ENCODE results near the gene KCNH6. TPM values are rescaled to one million over a fixed set of nuclear protein-coding genes. Genes with fewer than 3 reads are reported as not detected.

The KCNH6 gene
- polyA plus RNA-seq, 5 donors: 0.59 to 1.4 (median 1.0) TPM

DNA sequence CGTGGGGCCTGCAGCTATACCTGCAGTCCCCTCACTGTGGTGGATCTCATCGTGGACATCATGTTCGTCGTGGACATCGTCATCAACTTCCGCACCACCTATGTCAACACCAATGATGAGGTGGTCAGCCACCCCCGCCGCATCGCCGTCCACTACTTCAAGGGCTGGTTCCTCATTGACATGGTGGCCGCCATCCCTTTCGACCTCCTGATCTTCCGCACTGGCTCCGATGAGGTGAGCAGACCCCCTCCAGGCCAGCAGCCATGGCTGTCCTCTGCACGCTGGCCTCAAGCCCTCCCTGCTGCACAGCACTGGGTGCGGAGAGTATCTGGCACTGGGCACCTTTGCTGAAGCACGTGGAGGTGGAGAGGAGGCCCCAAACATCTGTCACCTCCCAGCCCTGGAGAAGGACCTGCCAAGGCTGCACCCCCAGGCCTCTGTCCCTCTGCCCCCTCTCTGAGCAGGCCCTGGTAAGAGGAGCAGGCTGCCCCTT lies 11.0 kb downstream of the KCNH6 start:
- no peak for DNase-seq

DNA sequence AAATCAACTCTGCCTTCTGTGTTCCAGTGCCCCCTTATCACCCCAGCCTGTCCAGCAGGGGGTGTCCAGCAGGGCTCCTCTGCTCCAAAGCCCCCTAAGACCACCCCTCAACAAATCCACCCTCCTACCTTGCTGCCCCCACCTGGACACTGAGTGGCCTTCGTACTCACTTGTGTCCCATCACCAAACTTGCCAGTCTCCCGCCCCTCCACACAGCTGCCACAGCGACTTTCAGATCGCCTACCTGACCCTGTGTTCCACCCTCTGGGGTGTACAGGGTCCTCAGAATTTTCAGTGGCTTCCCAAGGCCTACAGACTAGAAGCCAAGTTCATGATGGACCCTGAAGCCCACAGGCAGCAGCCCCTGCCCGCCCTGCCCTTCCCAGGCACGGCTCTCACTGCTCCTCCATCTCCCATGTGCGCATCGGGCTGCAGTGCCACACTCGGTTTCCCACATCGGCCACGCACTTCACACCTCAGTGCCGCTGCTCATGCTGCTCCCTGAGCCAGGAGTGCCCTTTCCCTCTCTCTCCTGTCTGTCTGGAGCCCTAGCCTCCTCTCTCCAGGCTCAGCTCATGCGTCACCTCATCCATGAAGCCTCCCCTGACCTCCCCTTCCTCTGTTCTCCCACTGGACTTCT lies 11.8 kb downstream of the KCNH6 start:
- no peak for DNase-seq

DNA sequence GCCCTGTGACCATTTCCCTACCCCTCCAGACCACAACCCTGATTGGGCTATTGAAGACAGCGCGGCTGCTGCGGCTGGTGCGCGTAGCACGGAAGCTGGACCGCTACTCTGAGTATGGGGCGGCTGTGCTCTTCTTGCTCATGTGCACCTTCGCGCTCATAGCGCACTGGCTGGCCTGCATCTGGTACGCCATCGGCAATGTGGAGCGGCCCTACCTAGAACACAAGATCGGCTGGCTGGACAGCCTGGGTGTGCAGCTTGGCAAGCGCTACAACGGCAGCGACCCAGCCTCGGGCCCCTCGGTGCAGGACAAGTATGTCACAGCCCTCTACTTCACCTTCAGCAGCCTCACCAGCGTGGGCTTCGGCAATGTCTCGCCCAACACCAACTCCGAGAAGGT lies 12.5 kb downstream of the KCNH6 start:
- no peak for DNase-seq

DNA sequence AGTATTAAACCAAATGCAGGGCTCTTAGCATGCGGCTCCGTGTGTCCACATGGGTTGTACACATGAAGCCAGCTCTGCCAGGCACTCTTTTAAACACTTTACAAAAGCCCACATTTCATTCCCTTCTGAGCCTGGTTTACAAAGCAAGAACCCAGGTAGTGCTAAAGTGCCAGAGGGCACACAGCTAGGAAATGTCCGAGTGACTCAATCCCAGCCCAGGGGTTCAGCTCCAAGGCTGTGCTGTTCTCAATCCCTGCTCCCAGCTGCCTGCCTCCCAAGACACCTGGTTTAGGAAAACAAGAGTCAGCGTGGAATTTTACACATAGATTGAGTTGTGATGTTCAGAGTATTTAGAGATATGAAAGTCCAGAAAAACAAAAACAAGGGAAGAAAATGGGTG lies 13.8 kb downstream of the KCNH6 start:
- DNase-seq: no peak

DNA sequence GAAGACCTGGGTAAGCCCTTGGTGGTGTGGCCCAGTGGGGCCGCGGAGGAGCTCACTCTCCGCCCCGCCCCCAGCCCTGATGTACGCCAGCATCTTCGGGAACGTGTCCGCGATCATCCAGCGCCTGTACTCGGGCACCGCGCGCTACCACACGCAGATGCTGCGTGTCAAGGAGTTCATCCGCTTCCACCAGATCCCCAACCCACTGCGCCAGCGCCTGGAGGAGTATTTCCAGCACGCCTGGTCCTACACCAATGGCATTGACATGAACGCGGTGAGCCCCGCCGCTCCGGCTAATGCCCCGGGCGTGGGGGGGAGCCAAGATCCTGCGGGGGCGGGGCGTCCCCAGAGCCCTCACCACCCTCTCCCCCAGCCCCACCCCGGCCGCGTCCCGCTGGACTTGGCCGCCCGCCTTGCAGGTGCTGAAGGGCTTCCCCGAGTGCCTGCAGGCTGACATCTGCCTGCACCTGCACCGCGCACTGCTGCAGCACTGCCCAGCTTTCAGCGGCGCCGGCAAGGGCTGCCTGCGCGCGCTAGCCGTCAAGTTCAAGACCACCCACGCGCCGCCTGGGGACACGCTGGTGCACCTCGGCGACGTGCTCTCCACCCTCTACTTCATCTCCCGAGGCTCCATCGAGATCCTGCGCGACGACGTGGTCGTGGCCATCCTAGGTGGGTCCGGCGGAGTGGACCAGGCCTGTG lies 15.0 kb downstream of the KCNH6 start:
- DNase-seq: no peak

DNA sequence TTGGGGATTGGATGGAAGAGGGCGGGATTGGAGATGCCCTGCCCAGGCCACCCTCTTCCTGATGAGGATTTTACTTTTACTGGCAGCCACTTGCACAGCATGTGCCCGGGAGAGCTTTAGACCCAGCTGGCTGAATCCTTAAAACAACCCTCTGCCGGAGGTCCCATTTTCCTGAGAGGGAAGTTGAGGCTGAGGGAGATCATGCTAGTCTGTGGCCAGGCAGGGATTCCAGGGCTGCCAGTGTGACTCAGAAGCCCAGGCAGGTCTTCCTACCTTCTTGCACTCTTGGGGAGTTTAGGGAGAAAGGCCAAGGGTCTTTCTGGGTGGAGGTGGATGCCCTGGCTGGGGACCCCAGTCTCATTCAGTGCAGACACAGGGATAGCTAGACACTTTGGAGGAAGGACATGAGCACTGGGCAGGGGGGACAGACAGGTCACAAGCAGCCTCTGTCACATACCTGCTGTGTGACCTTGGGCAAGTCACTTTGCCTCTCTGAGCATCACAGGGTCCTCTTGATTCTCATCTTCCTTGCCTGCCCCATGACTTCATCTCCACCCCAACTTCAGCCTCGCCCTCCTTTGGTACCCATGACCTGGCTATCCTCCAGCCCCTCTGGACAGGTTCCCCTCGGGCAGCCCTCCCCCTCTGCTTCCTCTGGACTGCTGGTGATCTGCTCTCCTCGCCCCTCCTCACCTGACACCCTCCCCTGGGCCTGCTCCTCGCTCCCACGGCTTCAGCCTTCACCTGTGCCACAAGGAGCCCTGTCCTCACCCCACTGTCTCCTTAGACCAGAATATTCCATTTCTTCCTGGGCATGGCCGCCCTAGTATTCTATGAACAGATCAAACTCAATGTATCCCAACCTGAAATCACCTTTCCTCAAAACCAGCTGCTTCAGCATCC lies 15.8 kb downstream of the KCNH6 start:
- no peak for DNase-seq

DNA sequence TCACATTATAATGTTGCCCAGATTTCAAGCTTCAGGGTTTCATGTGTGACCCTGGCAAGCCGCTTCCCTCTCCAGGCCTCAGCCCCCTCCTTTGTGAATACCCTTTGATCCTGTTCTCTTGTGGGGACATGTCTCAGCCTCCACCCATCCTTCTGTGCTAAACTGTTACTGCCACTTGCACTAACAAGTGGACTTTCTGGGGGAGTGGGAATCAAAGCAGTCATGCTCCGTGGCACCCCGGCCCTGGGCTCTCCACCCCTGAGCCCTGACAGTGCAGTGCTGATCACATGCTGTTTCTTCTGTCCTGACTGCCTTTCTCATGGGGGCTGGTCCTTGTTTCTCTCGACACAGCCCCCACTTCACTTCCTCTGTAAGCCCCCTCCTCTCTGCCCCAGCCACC lies 17.4 kb downstream of the KCNH6 start:
- DNase-seq: no peak

DNA sequence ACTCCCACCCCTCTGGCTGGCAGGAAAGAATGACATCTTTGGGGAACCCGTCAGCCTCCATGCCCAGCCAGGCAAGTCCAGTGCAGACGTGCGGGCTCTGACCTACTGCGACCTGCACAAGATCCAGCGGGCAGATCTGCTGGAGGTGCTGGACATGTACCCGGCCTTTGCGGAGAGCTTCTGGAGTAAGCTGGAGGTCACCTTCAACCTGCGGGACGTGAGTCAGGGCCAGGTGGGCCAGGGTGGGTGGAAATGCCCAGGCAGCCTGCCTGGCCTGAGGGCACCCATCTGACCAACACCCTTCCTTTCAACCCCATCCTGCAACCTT lies 19.0 kb downstream of the KCNH6 start:
- no peak for DNase-seq

DNA sequence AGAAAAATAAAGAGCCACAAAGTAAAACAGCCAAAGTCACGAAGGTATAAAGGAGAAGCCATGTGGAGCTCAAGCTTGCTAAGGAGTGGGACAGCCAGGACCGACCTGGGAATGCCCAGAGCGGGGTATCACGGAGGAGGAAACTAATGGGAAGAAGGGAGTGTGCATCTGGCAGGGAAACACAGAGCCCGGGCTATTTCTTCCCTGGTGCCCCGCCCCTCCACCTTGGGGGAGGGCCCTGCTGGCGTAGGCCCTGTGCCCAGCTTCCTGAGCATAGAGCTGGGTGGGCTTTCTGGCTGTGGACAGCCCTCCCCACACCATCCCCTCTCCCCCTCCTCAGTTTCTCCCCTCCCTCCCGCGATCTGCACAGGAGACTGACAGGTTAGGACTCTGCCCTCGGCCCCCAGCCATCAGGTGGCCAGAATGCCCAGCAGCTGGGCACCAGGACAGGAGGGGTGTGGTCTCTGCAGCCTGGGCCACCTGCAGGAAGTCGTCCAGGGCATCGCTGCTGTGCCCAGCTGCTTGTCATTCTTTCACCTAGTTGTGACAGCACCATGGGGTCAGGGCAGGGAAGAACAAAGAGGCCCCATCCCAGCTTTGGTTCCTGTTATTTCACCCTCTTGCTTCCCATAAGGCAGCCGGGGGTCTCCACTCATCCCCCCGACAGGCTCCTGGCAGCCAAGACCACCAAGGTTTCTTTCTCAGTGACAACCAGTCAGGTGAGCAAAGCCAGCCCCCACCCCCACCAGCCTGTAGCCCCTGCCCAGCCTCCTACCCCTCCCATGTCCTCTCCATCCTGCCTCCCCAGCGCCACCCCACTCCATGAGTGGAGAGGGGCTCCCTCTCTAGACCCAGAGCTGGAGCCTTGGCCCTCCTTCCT lies 20.0 kb downstream of the KCNH6 start:
- no peak for DNase-seq

DNA sequence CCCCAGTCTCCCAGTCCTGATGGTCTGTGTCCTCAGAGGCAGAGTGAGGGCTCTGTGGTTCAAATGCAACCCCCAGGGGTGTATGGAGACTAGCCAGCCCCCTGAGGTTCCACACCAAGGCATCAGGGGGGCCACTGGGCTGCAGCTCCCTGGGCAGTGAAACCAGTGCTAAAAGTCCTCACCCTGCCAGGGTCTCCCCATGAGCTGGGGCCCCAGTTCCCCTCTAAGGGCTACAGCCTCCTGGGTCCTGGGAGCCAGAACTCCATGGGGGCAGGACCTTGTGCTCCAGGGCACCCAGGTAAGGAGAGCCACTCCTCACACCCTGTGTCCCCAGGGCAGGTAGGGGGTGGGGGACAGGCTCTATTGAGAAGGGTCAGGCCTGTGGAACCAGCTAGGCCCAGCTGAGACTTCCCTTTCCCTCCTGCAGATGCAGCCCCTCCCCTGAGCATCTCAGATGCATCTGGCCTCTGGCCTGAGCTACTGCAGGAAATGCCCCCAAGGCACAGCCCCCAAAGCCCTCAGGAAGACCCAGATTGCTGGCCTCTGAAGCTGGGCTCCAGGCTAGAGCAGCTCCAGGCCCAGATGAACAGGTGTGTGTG lies 20.8 kb downstream of the KCNH6 start:
- DNase-seq: no peak

DNA sequence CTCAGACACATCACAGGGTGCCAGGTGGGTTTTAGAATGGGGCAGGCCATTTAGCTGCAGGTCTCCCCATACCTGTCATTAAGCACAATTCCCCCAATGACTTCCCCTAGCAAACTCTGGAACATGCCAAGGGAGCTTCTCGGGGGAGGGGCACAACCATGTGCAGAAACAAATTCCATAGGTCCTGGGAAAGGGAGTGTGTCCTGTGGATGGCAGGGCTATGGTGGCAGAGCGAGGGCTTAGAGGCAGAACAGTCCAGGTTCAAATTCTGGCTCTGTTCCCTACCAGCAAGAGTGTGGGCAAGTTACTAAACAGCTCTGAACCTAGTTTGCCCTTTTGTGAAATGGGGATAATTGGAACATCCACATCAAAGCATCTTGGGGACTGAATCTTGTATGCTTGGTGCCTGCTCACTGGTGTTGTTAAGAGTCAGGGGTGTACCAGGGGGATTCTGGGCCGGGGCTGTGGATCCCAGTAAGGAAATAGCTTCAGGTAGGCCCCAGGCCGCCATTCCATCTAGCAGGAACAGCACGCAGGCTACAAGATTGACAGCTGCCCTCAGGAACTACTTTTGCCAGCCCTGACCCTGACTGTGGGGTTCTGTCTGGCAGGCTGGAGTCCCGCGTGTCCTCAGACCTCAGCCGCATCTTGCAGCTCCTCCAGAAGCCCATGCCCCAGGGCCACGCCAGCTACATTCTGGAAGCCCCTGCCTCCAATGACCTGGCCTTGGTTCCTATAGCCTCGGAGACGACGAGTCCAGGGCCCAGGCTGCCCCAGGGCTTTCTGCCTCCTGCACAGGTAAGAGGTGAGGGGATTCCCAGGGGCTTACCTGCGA lies 21.5 kb downstream of the KCNH6 start:
- DNase-seq: no peak

DNA sequence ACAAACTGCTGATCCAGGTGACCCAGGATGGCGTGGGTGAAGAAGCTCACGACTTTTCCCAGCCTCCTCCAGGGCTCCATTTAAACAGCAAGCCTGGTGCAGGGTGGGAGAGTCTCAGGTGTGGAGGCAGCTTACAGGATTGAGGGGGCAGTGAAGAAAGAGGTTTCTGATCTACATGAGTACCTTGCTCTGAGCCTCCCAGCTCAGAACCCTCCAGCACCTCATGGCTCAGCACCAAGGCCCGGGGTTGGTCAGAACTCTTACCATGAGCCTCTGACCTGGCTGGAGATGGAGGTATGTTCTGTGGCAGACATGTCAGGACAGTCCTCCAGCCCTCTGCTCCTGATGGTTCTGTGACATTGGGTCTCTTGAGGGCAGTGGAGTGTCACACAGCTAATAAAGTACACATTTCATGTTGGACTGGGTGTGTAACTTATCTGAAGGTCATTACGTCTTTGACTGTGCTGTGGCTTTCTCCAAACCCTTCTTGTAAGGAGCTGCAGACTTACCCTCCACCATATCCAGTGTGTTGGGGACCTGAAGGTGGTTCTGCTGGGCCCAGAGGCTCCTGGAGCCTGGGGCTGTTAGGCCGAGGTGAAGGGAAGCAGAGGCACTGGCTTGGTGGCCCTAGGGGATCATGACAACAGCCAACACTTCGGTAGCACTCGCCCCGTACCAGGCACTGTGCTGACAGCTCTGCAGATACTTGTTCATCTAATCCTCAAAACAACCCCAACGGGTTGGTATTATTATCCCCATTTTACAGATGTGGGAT lies 23.3 kb downstream of the KCNH6 start:
- no peak for DNase-seq

DNA sequence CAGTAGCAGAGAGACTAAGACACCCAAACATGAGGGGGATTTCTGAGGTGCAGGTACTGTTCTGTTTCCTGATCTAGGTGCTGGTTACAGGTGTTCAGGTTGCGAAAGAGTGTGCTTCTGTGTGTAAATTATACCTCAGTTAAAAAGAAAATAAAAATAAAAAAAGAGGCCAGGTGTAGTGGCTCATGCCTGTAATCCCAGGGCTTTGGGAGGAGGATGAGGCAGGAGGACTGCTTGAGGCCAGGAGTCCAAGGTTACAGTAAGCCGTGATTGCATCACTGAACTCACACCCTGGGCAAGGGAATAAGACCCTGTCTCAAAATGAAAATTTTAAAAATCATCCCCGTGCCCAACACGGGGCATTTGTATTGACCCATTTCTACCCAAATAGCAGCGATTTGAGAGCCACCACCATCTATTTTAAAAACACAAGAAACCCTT lies 23.9 kb downstream of the KCNH6 start:
- no peak for DNase-seq

DNA sequence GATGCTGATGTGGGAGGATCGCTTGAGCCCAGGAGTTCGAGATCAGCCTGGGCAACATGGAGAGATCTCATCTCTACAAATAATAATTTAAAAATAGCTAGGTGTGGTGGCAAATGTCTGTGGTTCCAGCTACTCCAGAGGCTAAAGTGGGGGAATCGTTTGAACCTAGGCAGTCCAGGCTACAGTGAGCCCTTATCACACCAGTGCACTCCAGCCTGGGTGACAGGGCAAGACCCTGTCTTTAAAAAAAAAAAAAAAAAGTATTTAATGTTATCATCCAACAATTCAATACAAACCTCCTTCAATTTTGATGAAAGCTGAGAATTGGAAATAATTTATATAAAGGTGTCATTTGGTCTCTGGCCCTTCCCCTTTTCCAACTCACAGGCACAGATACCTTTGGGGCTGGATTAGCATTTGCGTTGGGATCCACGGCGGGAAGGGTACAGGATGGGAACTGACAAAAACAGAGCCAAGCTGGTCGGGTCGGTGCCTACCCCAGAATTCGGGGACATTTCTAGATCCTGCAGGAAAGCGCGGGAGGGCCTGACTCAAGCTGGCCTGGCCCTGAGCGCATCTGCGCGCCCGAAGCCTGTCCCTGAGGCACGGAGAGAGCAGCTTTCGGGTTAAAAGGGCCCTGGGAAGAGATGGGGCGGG lies 26.3 kb downstream of the KCNH6 start:
- no peak for DNase-seq

DNA sequence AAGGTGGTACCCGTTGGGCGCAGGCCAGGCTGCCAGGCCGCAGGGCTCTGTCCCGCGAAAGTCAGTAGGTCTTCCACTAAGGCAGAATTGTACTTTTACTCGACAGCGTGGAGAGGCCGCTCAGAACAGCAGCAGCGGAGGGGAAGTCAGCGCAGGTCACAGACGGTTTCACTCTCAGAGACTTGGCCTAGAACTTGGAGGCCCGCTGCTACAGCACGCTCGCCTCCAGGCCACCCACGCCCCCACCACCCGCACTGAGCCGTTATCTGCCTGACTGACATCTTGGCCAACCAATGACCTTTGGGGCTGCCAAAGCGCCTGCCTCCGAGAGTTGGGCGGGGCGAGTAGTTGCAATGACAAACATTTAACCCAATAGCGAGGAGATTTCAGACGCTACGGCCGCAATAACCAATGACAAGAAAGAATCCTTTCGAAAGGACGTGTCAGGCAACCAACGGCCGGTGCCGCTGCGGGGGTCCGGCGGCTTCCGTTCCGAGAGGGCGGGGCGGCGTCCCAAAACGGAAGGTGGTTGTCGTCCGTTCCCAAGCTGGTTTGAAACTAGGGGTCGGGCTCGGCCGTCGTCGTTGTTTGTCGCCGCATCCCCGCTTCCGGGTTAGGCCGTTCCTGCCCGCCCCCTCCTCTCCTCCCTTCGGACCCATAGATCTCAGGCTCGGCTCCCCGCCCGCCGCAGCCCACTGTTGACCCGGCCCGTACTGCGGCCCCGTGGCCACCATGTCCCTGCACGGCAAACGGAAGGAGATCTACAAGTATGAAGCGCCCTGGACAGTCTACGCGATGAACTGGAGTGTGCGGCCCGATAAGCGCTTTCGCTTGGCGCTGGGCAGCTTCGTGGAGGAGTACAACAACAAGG lies 27.0 kb downstream of the KCNH6 start, which contains the start of gene DCAF7:
Gene DCAF7, plus strand, starts transcription at position 532 of the 871 bp plus-strand sequence. Its CDS starts 201 bp downstream, at position 733.
- DNase-seq: peak; percentile 100

DNA sequence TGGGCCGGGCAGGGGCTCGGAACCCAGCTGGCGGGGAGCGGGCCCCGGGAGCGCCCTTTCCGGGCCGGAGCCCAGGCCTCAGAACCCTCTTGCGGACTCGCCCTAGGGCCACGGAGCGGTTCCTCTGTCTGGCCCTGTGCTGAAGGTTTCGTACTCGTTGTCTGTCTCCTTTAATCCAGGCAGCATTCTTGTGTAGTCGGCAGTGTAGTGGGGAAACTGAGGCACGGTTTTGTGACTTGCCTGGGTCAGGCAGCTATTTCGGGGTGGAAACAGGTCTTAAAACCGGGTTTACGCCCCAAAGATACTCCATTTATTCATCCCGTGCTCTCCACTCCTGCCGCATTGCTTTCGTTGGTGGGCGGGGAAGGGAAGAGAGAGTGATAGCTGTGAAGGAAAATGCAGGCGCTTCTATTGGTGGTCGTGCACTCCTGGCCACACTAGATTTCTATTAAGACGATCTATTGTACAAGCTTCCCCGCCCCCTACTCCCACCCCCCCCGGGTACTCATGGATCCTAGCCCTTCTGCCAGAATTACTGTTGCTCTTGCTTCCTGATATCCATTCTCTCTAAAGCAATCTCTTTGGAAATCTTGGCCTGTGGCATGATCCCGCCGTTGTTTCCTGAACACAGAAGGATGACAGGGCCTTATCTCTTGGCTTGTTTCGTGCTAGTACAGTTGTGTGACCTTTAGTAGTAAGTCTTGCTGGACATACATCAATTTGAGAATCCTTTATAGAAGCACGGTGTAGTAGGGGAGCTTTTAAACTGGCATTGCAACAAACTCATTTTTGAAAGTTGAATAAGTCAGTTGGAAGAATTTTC lies 27.9 kb downstream of the KCNH6 start:
- peak; percentile 18 to 40 for DNase-seq

DNA sequence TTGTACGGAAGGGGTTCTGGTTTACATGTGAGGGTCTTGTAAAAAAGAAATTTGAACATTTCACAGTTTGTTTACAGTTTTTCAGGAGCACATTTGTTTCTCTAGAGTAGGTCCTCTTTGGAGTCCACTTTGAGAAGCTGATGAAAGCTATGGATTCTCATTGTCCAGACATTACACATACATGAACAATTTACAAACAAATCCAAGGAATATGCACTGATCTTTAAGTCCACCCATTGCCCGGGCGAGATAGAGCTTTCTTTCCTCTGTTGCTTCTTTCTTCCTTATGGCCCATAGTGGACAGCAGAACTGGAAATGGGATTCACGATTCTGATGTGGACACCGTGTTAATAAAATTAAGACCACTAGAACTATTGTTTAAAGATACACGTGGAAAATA lies 29.1 kb downstream of the KCNH6 start:
- DNase-seq: no peak
